ENCODE data around the gene EP400.

DNA sequence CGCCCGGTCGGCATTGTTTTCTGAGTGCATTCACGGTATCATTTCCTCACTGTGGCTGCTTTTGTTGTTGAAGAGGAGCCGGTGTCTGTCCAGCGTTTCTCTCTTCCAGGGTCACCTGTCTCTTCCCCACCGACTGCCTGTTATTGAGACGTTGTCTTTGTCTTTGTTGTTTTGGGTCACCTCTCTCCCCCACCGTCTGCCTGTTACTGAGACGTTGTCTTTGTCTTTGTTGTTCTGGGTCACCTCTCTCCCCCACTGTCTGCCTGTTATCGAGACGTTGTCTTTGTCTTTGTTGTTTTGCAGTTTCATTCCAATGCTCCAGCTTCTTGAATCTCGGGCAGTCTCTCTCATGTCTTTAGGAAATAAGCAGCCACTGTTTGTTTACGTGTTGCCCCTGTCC is 124.5 kb downstream of the EP400 start:
- TF ChIP-seq, protein P1, sequence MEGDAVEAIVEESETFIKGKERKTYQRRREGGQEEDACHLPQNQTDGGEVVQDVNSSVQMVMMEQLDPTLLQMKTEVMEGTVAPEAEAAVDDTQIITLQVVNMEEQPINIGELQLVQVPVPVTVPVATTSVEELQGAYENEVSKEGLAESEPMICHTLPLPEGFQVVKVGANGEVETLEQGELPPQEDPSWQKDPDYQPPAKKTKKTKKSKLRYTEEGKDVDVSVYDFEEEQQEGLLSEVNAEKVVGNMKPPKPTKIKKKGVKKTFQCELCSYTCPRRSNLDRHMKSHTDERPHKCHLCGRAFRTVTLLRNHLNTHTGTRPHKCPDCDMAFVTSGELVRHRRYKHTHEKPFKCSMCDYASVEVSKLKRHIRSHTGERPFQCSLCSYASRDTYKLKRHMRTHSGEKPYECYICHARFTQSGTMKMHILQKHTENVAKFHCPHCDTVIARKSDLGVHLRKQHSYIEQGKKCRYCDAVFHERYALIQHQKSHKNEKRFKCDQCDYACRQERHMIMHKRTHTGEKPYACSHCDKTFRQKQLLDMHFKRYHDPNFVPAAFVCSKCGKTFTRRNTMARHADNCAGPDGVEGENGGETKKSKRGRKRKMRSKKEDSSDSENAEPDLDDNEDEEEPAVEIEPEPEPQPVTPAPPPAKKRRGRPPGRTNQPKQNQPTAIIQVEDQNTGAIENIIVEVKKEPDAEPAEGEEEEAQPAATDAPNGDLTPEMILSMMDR (IDR thresholded peaks at IDR 0.05): no peak
- TF ChIP-seq POLR2A (IDR thresholded peaks at IDR 0.05) (no peak), EP300 (IDR thresholded peaks at IDR 0.05) (no peak), POLR2AphosphoS5 (IDR thresholded peaks at IDR 0.05) (no peak)

Data from gastroesophageal sphincter (tissue), 3 donors.